NCI-H2196 (cell line): ENCODE results near the gene CHMP6.

ENCODE experiments used
- DNase-seq: peaks from one replicate; lab custom pipeline; 2025; ENCODE audit not compliant: unreplicated experiment; lab: John Stamatoyannopoulos, UW

Gene CHMP6

GRCh38 chr17:80956321-80957190 is 35.1 kb upstream of the CHMP6 start:
- DNase-seq, result no peak

- no peak for DNase-seq
Measured at GRCh38 chr17:80957461-80957941, 34.1 kb upstream of the CHMP6 start.

- DNase-seq, result no peak
Measured at GRCh38 chr17:80959330-80960036, 32.2 kb upstream of the CHMP6 start.

GRCh38 chr17:80960037-80960796 is 31.4 kb upstream of the CHMP6 start:
- no peak for DNase-seq

- DNase-seq, result no peak
Measured at GRCh38 chr17:80960797-80961452, 30.7 kb upstream of the CHMP6 start.

GRCh38 chr17:80961541-80962330 is 29.9 kb upstream of the CHMP6 start:
- DNase-seq, result no peak

- no peak for DNase-seq
Measured at GRCh38 chr17:80962356-80963329, 29.0 kb upstream of the CHMP6 start.

- DNase-seq, result no peak
Measured at GRCh38 chr17:80963812-80964543, 27.7 kb upstream of the CHMP6 start.

- DNase-seq, result no peak
Measured at GRCh38 chr17:80964544-80964856, 27.1 kb upstream of the CHMP6 start.

GRCh38 chr17:80964859-80965580 is 26.6 kb upstream of the CHMP6 start:
- no peak for DNase-seq

GRCh38 chr17:80965606-80966005 is 26.0 kb upstream of the CHMP6 start:
- no peak for DNase-seq

- DNase-seq, result no peak
Measured at GRCh38 chr17:80967404-80967872, 24.2 kb upstream of the CHMP6 start.

GRCh38 chr17:80968602-80969029 is 23.0 kb upstream of the CHMP6 start:
- DNase-seq, result no peak

GRCh38 chr17:80969030-80969673 is 22.5 kb upstream of the CHMP6 start:
- no peak for DNase-seq

GRCh38 chr17:80969674-80970043 is 22.0 kb upstream of the CHMP6 start:
- DNase-seq, result no peak

- DNase-seq, result peak; percentile 66
Measured at GRCh38 chr17:80970044-80970761, 21.4 kb upstream of the CHMP6 start.
